NCI-H2081 treated with DMSO at 0.1 percent for 48 hours (cell line): ENCODE data around the gene SIVA1.
"Not testable (repeated sequence)": the region's sequence is repeated elsewhere in the genome, so short reads cannot be mapped to it uniquely, and the experiment has no call there.

Source experiments
- DNase-seq: peaks from one replicate; lab custom pipeline; 2025; lab: John Stamatoyannopoulos, UW

The SIVA1 gene

DNA sequence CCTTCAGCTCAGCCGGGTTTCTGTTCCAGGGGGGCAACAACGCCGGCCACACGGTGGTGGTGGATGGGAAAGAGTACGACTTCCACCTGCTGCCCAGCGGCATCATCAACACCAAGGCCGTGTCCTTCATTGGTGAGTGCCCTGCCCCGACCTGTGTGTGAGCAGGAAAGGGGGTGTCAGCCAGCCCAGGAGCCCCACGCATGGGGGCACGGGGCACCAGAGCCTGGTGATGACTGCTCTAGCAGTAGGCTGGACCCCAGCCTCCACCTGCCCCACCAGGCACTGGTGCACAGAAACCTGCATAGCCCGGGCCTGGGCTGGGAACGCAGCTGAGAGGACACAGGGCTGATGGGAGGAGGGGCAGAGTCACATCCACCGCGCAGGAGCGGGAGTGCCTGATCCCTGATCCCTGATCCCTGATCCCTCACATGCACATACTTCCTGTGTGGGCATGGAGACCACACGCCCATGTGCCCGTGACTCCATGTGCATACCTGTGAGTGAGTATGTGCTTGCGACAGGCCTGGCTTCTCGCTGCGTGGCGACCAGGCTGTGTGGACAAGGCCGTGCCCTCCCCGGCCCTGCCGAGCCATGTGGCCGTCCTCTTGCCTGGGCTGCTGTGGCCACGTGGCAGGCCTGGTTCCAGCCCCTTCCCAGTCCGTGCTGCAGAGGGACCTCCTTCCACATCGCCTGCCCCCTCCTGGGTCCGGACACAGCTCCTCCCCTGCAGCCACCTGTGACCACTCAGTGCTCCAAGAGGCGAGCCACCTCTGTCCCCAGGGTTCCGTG lies 17.8 kb upstream of the SIVA1 start:
- no peak for DNase-seq

DNA sequence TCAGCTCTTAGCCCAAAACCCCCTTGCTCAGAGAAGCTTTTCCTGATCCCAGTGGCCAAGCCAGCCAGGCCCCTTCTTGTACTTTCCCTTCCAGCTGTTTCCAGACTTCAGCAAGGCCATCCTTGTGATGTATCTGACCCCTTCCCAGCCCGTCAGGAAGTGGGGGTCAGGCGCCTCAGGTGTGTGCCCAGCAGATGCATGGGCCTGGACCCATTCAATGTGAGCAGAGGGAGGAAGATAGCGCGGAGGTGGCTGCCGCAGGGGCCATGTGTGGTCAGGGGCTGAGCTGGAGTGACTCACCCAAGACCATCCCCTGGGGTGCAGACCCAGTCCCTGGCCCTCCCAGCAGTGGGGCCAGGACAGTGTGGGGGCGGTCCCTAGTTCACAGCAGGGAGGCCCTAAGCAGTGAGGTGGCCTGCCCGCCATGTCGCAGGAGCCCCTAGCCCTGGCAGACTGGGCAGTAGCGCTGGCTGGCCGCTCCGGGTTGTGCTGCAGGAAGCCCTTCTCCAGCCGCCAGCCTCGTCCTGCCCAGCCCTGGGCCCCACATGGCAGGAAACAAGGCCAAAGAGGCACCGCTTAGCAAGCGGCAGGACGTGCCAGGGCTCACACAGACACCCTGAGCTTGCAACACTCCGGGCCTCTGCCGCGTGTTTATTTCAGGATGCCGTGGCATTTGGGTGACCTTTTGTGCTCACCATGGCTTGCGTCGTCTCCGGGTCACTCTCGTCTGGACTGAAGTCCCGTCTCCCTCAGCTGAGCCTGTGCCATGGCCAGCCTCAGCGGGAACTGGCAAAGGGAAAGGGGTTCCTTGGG lies 16.9 kb upstream of the SIVA1 start:
- no peak for DNase-seq

DNA sequence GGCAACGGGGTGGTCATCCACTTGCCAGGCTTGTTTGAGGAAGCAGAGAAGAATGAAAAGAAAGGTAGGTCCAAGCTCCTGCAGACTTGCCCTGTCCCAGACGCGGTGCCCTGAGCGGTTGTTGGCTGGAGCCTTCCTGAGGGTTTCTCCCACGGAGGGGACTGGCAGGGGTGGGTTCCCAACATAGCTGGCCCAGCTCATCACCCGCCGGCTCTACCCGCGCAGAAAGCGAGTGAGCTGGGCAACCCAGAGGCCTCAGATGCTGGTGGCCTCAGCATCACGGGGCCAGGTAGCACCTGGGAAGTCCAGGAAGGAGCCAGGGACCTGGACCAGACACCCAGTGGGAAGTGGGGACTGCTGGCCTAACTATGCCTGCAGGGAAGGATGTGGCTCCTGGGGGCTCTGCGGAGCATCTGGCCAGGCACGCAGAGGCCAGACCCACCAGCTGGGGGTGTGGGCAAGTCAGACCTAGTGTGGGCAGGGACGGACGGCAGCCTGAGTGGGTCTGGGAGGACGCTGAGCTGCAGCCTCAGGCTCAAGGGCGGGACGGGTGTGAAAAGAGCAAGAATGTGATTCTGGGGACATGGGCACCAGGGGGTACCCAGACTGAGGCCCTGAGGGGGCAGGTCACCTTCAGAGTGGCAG lies 14.4 kb upstream of the SIVA1 start:
- no peak for DNase-seq

DNA sequence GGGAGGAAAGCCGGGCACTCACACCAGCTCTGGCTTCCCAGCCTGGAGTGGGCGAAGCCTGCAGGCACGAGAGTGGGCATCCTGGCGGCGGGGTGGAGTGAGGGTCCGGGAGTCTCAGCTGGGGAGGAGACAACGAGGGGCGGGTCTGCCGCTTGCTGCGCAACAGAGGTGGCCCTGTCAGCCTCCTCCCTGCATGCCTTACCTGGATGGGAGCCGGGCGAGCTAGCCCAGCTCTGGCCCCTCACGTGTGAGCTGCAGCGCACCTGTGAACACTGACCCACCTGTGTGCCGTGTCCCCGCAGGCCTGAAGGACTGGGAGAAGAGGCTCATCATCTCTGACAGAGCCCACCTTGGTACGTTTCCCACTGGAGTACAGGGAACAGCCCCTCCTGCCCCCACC lies 13.9 kb upstream of the SIVA1 start:
- DNase-seq = no peak

DNA sequence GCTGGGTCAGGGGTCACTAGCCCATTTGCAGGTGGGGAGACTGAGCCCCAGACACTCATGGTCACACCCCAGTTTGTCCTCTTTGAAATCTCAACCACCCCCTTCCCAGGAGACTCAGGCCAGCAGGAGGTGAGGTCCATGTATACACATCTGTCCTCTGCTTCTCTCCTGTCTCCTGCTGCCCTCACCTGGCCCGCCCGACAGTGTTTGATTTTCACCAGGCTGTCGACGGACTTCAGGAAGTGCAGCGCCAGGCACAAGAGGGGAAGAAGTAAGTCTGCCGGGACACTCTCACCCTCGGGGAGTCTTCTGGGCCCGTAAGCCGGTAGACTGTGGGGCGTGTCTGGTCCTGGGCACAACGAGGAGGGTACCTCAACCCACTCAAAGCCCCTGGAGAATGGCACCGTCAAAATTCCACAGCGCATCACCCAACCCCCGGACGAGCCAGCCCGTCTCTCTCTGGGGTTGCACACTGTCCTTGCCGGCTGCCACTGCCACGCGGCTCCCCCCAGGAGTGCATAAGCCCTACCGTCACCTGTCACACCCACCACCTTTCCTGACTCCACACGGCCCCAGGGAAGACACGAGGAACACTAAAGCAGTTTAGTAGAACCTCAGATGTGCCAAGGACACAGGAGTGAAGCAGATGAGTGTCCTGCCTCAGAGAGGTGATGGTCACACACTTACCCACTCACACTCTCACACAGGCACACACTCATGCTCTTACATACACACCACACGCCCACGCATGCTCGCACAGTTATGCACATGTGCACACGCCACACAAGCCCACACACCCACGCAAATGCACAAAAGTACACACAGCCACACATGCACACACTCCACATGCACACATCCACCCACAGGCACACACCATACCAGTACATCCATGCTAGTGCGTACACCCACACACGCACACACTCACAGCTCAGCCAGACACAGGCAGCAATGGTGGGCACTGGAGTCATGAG lies 13.1 kb upstream of the SIVA1 start:
- no peak for DNase-seq

DNA sequence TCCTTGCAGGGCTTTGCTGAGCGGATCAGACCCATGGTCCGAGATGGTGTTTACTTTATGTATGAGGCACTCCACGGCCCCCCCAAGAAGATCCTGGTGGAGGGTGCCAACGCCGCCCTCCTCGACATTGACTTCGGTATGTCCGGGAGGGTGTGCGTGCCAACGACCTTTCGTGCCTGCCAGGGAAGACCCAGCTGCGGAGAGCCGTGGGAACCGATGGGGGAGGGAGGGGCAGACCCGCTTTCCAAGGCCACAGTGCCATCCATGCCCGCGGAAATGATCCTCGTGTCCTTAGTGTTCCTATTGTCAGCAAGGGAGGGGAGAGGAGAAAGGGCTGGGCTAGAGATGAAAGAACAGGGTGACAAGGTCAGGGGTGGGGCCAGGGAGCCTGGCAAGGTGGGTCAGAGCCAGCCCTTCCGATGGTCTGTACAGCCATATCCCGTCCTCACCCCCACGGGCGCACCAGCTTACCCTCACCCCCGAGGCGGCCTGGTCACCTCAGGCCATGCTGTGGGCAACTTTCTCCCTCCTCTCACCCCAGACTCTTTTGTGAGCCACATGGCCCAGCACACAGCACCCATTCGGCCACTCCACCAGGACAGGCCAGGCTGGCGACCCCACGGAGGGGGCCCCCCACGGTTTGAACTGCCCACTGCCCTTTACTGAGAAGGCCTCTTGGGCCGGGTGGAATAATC lies 11.7 kb upstream of the SIVA1 start:
- DNase-seq = no peak

DNA sequence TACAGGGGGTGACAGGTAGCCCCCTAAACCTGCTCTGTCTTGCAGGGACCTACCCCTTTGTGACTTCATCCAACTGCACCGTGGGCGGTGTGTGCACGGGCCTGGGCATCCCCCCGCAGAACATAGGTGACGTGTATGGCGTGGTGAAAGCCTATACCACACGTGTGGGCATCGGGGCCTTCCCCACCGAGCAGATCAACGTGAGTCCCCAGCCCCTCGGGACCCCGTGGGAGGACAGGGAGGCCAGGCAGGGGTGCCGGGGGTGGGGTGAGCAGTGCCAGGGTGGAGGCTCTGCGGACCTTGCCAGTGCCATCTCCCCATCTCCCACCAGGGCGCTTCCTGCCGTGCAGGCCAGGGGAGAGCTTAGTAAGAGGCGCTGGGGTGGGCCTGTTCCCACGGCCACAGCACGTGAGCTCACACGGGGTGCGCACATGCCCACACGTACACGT lies 11.1 kb upstream of the SIVA1 start:
- no peak for DNase-seq

DNA sequence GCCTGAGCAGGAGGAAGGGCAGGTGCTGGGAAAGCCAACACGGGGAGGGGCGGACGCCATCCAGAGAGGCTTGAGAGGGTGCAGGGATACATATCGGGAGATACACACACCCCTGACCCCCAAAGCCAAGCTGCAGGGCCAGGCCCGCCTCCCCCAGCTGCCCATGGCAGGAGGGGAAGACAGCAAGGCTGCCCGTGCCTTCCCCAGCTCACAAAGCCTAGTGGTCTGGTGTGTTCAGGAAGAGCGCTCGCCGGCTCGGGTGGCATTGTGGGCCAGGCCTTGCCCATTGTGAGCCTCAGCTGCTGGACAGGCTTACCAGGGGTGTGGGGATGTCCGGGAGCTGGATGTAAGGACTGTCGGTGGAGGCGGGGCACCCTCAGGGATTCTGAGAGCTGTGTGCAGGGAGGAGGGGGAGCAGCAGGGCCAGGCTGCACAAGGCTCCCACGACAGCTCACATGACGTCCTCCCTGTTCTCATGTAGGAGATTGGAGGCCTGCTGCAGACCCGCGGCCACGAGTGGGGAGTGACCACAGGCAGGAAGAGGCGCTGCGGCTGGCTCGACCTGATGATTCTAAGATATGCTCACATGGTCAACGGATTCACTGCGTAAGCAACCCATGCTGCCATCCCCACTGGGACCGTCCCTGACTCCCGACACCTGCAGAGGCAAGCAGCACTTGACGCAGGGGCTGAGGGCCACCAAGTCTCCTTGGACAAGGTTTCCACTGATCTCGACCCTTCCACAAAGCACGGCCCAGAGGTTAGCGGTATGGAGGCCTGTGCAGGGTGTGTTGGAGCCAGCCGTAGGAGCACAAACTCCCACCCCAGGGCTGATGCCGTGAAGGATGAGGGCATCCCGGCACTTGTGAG lies 10.1 kb upstream of the SIVA1 start:
- no peak for DNase-seq

DNA sequence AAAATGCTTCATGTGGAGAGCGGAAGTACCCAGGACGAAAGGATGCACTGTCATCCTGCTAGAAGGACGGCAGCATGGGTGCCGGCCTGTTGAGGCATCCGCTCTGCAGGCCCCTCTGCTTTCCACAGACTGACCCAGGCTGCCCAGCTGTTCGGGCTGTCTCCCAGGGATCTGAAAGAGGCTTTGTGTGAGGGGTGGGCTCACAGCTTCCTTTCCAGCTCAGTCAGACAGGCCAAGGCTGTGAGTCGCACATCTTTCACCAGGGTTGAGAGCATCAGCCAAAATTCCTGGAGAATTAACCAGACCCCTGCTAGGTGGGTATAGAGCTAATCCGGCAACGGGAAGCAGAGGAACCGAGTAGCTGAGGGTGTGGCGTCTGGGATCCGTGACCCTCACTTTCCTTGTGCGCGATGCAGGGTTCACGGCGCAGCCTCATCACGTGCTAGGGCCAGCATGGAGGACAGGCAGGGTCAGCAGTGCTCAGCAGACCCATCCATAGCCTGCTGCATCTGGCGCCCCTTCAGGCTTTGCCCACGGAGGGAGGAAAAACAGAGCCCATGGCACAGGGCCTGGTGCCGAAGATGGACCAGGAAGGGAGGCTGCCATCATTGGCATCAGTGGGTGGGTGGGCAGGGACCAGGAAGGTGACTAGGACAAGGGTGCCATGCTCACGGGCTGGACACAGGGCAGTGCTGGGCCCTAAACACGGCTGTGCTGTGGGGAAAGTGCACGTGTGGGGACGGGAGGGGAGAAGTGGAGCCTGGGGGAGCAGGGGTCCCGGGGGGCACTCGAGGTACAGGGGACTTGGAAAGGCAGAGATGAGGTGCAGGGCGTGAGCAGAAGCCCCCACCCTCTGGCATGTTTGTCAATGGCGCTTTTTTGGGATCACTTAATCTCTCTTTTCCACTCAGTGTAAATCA lies 9.2 kb upstream of the SIVA1 start:
- no peak for DNase-seq

DNA sequence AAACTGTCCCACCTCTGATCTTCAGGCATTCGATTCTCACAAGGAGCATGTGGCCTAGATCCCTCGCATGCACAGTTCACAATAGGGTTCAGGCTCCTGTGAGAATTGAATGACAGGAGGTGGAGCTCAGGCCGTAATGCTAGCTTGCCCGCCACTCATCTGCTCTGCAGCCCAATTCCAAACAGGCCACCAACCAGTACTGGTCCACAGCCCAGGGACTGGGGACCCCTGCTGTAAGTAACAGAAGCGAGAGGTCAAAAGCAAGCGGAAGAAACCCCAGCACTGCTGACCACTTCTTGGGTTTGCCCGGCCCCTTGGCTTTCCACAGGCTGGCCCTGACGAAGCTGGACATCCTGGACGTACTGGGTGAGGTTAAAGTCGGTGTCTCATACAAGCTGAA lies 8.5 kb upstream of the SIVA1 start:
- DNase-seq = no peak

DNA sequence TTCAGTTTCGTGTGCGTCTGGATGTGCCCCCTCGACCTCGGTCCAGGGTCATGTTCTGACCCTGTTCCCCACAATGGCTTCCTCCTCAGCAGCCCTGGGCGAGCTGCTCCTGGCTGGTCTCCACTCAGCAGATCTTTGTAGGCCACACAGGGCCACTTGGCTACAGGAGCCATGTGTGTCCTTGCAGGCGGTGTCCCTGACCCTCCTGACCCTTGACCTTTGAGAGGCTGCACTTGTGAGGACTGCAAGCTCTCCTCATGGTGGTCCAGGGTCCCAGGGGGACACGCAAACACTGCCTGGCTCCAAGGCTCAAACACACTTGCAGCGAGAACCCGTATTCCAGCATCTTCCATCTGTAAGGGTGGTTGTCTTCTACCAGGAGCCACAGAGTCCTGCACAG lies 7.5 kb upstream of the SIVA1 start:
- no peak for DNase-seq

DNA sequence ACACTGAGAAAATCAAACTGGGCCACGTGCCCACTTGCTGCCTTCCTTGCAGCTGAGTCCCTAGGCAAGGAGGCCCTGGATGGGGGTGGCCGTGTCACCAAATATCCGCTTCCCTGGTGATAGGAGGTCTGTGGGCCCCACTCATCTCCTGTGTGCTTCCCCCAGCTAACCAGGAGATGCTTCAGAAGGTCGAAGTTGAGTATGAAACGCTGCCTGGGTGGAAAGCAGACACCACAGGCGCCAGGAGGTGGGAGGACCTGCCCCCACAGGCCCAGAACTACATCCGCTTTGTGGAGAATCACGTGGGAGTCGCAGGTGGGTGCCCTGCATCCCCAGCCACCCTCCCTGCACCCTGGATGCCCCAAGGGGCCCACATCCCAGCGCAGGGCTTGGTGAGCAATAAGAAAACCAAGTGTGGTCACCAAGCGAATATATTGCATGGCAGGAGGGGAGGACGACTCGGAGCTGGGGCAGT lies 6.8 kb upstream of the SIVA1 start:
- DNase-seq = no peak

DNA sequence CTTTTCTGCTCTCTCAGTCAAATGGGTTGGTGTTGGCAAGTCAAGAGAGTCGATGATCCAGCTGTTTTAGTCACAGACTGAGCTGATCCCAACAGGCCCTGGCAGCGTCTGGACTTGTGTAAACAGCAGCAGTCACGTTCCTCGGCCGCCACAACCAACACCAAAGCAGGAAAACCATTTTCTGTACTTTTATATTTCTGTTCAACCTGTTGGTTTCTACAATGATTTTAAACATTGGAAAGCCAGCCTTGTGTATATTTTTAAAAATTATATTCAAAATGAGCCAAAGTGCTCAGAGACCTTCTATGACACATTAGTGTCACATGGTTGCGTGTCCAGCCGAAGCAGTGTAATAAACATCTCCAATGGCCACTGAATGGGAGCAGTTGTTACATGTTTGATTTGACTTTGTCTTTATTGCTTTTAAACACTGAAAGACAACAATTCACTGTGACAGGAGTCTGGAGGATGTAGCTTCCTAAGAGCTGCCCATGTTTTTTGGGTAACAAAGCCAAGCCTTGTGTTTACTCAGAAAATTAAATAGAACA lies 5.9 kb upstream of the SIVA1 start:
- no peak for DNase-seq

DNA sequence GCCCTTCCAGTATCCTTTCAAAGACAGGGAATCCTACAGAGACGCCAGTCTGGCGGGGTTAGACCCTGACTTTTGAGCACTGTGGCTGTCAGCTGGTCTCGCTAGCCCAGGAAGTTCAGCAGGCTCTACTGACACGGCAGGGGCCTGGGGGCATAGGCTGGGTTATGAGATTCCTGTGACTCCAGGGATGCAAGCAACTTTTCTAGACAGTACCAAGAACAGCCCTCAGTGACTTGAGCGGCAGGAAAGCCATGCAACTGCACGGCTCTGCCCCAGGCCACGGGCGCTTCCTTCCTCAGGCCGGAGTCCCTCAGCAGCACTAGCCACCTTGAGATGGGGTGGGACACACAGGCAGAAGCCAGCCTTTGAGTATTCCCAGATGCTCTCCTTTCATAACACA lies 5.1 kb upstream of the SIVA1 start:
- DNase-seq = no peak

DNA sequence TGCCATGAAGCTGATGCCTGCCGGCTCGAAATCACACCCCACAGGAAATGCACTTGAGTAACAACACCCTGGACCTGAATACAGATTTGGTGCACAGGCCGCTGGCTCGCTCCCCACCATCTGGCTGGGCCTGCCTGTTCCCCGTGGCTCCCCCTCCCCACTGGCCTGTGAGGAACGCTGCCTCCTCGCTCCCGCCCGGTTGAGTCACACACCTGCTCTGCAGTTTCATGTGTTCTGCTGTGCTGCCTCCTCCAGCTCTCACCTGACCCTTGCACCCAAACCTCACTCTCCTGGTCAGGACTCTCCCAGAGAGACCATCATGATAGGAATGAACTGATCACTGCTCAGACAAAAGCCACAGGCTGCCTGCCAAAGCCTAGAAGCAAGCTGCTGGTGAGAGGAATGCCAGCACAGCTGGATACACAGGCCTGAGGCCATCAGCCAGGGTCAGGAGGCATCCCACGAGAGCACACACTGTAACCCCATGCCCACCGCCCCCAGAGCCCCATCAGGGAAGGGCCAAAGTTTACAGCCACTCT lies 3.8 kb upstream of the SIVA1 start:
- no peak for DNase-seq

DNA sequence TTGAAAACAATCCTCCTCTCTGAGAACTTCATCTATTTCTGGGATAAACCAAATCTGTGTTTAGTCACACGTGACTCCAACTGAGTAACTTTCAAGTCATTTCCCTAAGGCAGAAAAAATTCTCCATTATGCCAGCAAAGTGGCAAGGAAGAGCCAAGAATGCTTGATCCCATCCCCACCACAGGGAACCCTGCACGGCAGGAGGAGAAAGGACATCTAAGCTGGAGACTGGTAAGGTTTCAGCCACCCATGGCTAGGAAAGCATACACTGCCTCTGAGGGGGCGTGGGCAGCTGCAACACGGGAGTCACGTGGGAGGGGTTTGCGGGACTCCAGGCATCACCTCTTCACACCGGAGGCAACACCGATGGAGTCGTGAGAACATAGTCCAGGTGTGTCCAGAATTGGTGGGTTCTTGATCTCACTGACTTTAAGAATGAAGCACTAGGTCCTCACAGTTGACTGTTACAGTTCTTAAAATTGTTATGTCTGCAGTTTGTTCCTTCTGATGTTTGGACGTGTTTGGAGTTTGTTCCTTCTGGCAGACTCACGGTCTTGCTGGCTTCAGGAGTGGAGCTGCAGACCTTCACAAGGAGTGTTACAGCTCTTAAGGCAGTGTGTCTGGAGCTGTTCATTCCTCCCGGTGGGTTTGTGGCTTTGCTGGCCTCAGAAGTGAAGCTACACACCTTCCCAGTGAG lies 2.7 kb upstream of the SIVA1 start:
- DNase-seq = no peak

DNA sequence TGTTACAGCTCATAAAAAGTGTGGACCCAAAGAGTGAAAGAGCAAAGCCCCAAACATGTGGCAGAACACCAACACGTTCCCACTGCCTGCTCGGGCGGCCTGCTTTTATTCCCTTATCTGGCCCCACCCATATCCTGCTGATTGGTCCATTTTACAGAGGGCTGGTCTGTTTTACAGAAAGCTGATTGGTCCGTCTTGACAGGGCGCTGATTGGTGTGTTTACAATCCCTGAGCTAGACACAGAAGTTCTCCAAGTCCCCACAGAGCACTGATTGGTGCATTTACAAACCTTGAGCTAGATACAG lies 2.2 kb upstream of the SIVA1 start:
- DNase-seq = not testable (repeated sequence)
